ENCODE measurements around the gene ATG13. TPM values are rescaled to one million over a fixed set of nuclear protein-coding genes. Genes with fewer than 3 reads are reported as not detected.
"Not testable (repeated sequence)": the region's sequence is repeated elsewhere in the genome, so short reads cannot be mapped to it uniquely, and the experiment has no call there.

Gene ATG13
- total and polyA plus RNA-seq, 8 donors: 27.5 to 59.6 (median 40.5) TPM

DNA sequence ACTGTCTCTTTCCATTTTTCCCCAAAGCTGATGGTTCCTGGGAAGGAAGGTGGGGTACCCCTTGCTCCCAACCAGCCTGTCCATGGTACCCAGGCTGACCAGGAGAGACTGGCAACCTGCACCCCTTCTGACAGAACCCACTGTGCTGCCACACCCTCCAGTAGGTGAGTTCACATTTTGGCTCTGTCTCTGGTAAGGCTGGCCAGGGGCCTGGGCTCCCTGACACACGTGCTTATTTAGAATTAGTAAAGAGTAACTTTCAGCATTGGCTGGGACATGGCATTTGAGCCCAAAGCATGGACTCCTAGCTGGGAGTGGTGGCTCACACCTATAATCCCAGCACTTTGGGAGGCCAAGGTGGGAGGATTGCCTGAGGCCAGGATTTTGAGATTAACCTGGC, 48.0 kb downstream of the ATG13 start:
- 92% methylated on average over 1 of the region's 1 CpG for WGBS, 2 donors
- H3K36me3 ChIP-seq: peaks cover 4 to 73% (median 17%) of the 10 kb centered on the region in 3 donors
- H3K4me1 ChIP-seq: no peaks in the 10 kb centered on the region
- H3K27ac ChIP-seq: no peak overlapping the region
- intact Hi-C loops (cut with DNase I): no loop called here
- ATAC-seq: no peak
- no peak for DNase-seq
- no peak for FAIRE-seq
- no peaks in the 10 kb centered on the region for H3K27me3 ChIP-seq
- TF ChIP-seq, protein P1, sequence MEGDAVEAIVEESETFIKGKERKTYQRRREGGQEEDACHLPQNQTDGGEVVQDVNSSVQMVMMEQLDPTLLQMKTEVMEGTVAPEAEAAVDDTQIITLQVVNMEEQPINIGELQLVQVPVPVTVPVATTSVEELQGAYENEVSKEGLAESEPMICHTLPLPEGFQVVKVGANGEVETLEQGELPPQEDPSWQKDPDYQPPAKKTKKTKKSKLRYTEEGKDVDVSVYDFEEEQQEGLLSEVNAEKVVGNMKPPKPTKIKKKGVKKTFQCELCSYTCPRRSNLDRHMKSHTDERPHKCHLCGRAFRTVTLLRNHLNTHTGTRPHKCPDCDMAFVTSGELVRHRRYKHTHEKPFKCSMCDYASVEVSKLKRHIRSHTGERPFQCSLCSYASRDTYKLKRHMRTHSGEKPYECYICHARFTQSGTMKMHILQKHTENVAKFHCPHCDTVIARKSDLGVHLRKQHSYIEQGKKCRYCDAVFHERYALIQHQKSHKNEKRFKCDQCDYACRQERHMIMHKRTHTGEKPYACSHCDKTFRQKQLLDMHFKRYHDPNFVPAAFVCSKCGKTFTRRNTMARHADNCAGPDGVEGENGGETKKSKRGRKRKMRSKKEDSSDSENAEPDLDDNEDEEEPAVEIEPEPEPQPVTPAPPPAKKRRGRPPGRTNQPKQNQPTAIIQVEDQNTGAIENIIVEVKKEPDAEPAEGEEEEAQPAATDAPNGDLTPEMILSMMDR (IDR thresholded peaks at IDR 0.05): no peak
- no peak overlapping the region for H3K4me3 ChIP-seq
- H3K9me3 ChIP-seq: no peaks in the 10 kb centered on the region

DNA sequence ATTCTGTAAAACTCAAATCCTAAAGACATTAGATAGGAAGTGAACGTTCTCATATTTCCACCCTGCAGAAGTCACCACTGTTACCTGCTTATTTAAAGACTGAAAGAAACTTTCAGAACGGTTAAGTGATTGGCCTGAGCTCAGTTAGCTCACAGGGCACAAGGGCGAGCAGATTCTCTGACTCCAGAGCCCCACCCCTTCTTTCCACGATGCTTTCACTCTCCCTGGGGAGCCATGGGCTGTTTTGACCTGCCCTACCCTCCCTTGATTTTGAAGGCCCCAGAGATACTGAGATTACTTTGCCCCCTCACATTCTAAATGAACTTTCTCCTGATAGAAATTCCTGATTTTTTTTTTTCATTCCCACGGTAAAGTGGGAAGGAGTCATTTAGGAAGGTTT, 49.2 kb downstream of the ATG13 start:
- DNase-seq (no peak), ATAC-seq (no peak), FAIRE-seq (no peak)
- 76 to 79% methylated on average over 5 of the region's 5 CpGs for WGBS, 2 donors
- H3K4me1 ChIP-seq: no peaks in the 10 kb centered on the region
- no peaks in the 10 kb centered on the region for H3K9me3 ChIP-seq
- TF ChIP-seq, protein P1 (IDR thresholded peaks at IDR 0.05): no peak
- no peak overlapping the region for H3K4me3 ChIP-seq
- intact Hi-C loops (cut with DNase I): no loop called here
- H3K27ac ChIP-seq: no peak overlapping the region
- H3K27me3 ChIP-seq: no peaks in the 10 kb centered on the region
- peaks cover 4 to 83% (median 22%) of the 10 kb centered on the region in 3 donors for H3K36me3 ChIP-seq

GRCh38 chr11:46667043-46667481, 49.7 kb downstream of the ATG13 start:
- no peaks in the 10 kb centered on the region for H3K4me1 ChIP-seq
- no peak for ATAC-seq
- H3K9me3 ChIP-seq: no peaks in the 10 kb centered on the region
- no peaks in the 10 kb centered on the region for H3K27me3 ChIP-seq
- H3K36me3 ChIP-seq: peaks cover 4 to 83% (median 22%) of the 10 kb centered on the region in 3 donors
- intact Hi-C loops (cut with DNase I): no loop called here
- TF ChIP-seq, protein P1 (IDR thresholded peaks at IDR 0.05): no peak
- DNase-seq: no peak
- H3K4me3 ChIP-seq: no peak overlapping the region
- WGBS, 2 donors: 50 to 68% methylated on average over 2 of the region's 2 CpGs
- no peak for FAIRE-seq
- H3K27ac ChIP-seq: no peak overlapping the region

GRCh38 chr11:46668480-46669085, 51.2 kb downstream of the ATG13 start:
- H3K4me1 ChIP-seq: peaks cover 0 to 4% (median 4%) of the 10 kb centered on the region in 3 donors
- no peak overlapping the region for H3K4me3 ChIP-seq
- no peaks in the 10 kb centered on the region for H3K27me3 ChIP-seq
- FAIRE-seq (no peak), ATAC-seq (no peak), DNase-seq (no peak)
- H3K36me3 ChIP-seq: peaks cover 4 to 81% (median 26%) of the 10 kb centered on the region in 3 donors
- TF ChIP-seq, protein P1 (IDR thresholded peaks at IDR 0.05): no peak
- WGBS, 2 donors: 90 to 91% methylated on average over 12 of the region's 12 CpGs
- intact Hi-C loops (cut with DNase I): no loop called here
- H3K9me3 ChIP-seq: no peaks in the 10 kb centered on the region
- H3K27ac ChIP-seq: no peak overlapping the region

GRCh38 chr11:46669711-46670139, 52.4 kb downstream of the ATG13 start:
- WGBS, 2 donors: 76 to 78% methylated on average over 3 of the region's 3 CpGs
- ATAC-seq: no peak
- Histone ChIP-seq H3K36me3 (peaks cover 4 to 70% (median 22%) of the 10 kb centered on the region in 3 donors), H3K4me1 (peaks cover 4 to 13% (median 12%) of the 10 kb centered on the region in 3 donors), H3K4me3 (no peak overlapping the region), H3K27me3 (no peaks in the 10 kb centered on the region), H3K27ac (no peak overlapping the region), H3K9me3 (no peaks in the 10 kb centered on the region)
- FAIRE-seq: no peak
- TF ChIP-seq, protein P1 (IDR thresholded peaks at IDR 0.05): no peak
- DNase-seq: no peak
- intact Hi-C loops (cut with DNase I): no loop called here

GRCh38 chr11:46670521-46670920, 53.2 kb downstream of the ATG13 start:
- H3K27ac ChIP-seq; H3K27me3 ChIP-seq; H3K4me3 ChIP-seq; FAIRE-seq; intact Hi-C loops (cut with DNase I); H3K9me3 ChIP-seq; ATAC-seq: not testable (repeated sequence)
- peaks cover 12 to 21% (median 20%) of the 10 kb centered on the region in 3 donors for H3K4me1 ChIP-seq
- WGBS, 2 donors: 91 to 100% methylated on average over 3 of the region's 3 CpGs
- peaks cover 4 to 63% (median 22%) of the 10 kb centered on the region in 3 donors for H3K36me3 ChIP-seq
- peak in 1 of 6 donors; percentile 6 for DNase-seq
